Neutrophil (primary cell): ENCODE data around the gene TSHR.

Experiments used
- H3K27ac ChIP-seq: fragments of 200-600 bp; sonication (generic); 2 replicates; pipeline ENCODE4 v1.5.1; 2016; ENCODE audit warnings: mild to moderate bottlenecking, moderate library complexity
- H3K27me3 ChIP-seq: fragments of 200-600 bp; sonication (generic); 2 replicates; pipeline ENCODE4 v1.6.0; 2016; ENCODE audit warnings: mild to moderate bottlenecking
- H3K36me3 ChIP-seq: fragments of 200-600 bp; sonication (generic); 2 replicates; pipeline ENCODE4 v1.5.1; 2017
- H3K4me1 ChIP-seq, 2 experiments: fragments of 200-600 bp in 1 of 2; sonication (generic) in 1 of 2; 1 replicate in 1 of 2; 2 replicates in 1 of 2; pipeline versions ENCODE4 v1.5.1 to v1.6.1; 2013 to 2016; ENCODE audit warnings: low read depth in 1 of 2, low read length in 1 of 2, mild to moderate bottlenecking in 1 of 2, moderate library complexity in 1 of 2; ENCODE audit not compliant: control insufficient read depth in 1 of 2, insufficient read depth in 1 of 2
- H3K4me3 ChIP-seq, 2 experiments: fragments of 200-600 bp in 1 of 2; sonication (generic) in 1 of 2; 1 replicate in 1 of 2; 2 replicates in 1 of 2; pipeline ENCODE4 v1.5.1; 2013 to 2016; ENCODE audit warnings: low read depth in 1 of 2, low read length in 1 of 2, mild to moderate bottlenecking in 1 of 2, moderate library complexity in 1 of 2
- H3K9me3 ChIP-seq: fragments of 200-600 bp; sonication (generic); 2 replicates; pipeline ENCODE4 v1.5.1; 2016
- CTCF ChIP-seq: fragments of 200-600 bp; sonication (generic); IDR thresholded peaks from 2 replicates; pipeline ENCODE4 v1.5.1; 2016; ENCODE audit warnings: antibody characterized with exemption

Gene TSHR

GRCh38 chr14:80924365-80925103, 30.9 kb upstream of the TSHR start:
- Histone ChIP-seq H3K4me1 (peaks cover 18 to 24% of the 10 kb centered on the region in 2 experiments), H3K4me3 (no peak overlapping the region), H3K9me3 (no peaks in the 10 kb centered on the region), H3K36me3 (no peaks in the 10 kb centered on the region), H3K27ac (no peak overlapping the region), H3K27me3 (no peaks in the 10 kb centered on the region)
- no peak for TF ChIP-seq CTCF

GRCh38 chr14:80926397-80927082, 28.9 kb upstream of the TSHR start:
- Histone ChIP-seq H3K4me1 (peaks cover 38 to 42% of the 10 kb centered on the region in 2 experiments), H3K27me3 (no peaks in the 10 kb centered on the region), H3K36me3 (no peaks in the 10 kb centered on the region), H3K9me3 (no peaks in the 10 kb centered on the region), H3K27ac (no peak overlapping the region), H3K4me3 (no peak overlapping the region)
- no peak for TF ChIP-seq CTCF

- Histone ChIP-seq H3K27ac (no peak overlapping the region), H3K36me3 (no peaks in the 10 kb centered on the region), H3K9me3 (no peaks in the 10 kb centered on the region), H3K4me1 (peaks cover 46 to 50% of the 10 kb centered on the region in 2 experiments), H3K4me3 (no peak overlapping the region), H3K27me3 (no peaks in the 10 kb centered on the region)
- TF ChIP-seq CTCF = no peak
Observed at GRCh38 chr14:80927083-80927989, 28.1 kb upstream of the TSHR start.

- Histone ChIP-seq H3K4me1 (peaks cover 59 to 64% of the 10 kb centered on the region in 2 experiments), H3K4me3 (no peak overlapping the region), H3K27ac (peak overlapping the region; percentile 77), H3K36me3 (no peaks in the 10 kb centered on the region), H3K27me3 (no peaks in the 10 kb centered on the region), H3K9me3 (no peaks in the 10 kb centered on the region)
- no peak for TF ChIP-seq CTCF
Observed at GRCh38 chr14:80930095-80930494, 25.3 kb upstream of the TSHR start.

GRCh38 chr14:80930836-80931389, 24.5 kb upstream of the TSHR start:
- peak overlapping the region; percentile 77 for H3K27ac ChIP-seq
- peak overlapping the region; percentile 44 to 48 for H3K4me3 ChIP-seq
- TF ChIP-seq CTCF = no peak
- H3K27me3 ChIP-seq = no peaks in the 10 kb centered on the region
- H3K36me3 ChIP-seq = no peaks in the 10 kb centered on the region
- H3K9me3 ChIP-seq = no peaks in the 10 kb centered on the region
- H3K4me1 ChIP-seq = peaks cover 50 to 56% of the 10 kb centered on the region in 2 experiments
